Measurements from ENCODE around the gene PARK7.
A peak's percentile ranks its signal among the peaks of the same experiment; 100 is the strongest.

Gene PARK7

DNA sequence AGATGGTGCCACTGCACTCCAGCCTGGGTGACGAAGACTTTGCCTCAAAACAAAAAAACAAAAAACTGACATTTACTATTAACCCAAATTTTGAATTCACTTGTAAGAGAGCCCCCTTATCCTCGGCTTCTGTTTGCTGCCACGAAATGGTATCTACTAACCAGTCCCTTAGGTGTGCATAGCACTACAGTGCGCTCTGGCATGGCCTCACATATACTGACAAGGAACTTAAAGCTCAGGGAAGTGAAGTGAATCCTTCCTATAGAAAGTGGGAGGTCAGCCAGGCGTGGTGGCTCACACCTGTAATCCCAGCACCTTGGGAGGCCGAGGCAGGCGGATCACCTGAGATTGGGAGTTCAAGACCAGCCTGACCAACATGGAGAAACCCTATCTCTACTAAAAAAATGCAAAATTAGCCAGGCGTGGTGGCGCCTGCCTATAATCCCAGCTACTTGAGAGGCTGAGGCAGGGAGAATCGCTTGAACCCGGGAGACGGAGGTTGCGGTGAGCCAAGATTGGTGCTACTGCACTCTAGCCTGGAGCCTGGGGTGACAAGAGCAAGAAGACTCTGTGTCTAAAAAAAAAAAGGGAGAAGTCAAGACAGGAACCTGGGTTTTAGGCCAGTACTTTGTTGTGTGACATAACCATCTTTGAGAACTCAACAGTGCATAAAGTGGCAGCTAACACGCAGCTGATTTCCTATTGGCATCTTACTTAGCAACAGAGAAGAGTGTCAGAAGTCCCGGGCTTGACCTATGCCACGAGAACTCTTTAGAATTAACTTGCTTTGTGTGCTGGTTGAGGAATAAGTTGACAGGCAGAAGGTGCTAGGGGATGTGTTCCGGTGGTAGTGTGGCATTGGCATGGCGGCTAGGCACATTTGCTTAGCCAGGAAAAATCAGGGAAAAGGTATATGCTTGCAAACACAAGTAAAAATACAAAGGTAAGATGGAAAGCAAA is 47.8 kb downstream of the PARK7 start:
- no peak for DNase-seq

DNA sequence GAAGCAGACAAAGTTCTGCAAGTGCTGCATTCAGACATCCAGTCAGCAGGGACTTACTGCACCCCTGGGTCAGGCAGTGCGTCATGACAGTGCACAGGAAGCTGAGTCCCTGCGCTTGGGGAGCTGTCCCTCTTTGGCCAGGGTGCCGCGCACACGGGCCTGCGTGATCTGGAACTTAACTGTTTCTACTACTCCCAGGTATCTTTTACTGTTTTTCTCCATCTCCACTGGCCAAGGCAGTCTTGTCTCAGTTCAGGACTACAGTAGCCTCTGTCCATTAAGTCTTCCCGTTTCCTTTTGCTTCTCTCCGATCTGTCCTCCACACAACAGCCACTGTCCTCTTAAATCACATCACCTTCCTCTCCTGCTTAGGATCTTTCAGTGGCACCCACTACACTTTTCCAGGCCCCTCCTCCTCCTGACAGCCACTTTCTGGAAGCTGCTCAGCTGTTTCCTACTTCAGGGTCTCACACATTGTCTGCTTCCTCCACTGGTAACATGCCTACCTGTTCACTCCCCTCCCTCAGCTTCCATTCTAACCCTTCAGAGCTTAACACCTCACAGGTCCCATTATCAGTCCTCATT is 48.7 kb downstream of the PARK7 start:
- DNase-seq: no peak

DNA sequence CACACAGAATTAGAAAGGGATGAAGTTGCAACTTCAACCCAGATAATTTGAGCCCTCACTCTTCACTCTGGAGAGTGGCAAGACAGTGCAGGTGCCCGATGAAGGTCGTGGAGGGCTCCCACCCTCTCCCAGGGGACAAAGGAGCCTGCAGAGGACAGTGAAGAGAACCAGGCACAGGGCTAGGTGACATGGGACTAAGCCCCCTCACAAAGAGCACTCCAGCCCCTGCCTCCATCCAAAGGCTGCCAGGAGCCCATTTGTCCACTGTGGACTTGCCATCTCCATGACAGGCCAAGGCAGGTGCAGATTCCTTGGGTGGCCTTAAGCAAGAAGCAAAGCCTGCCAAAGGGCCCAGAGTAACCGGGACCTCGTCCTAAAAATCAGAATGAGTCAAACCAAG is 49.5 kb downstream of the PARK7 start:
- DNase-seq: no peak

DNA sequence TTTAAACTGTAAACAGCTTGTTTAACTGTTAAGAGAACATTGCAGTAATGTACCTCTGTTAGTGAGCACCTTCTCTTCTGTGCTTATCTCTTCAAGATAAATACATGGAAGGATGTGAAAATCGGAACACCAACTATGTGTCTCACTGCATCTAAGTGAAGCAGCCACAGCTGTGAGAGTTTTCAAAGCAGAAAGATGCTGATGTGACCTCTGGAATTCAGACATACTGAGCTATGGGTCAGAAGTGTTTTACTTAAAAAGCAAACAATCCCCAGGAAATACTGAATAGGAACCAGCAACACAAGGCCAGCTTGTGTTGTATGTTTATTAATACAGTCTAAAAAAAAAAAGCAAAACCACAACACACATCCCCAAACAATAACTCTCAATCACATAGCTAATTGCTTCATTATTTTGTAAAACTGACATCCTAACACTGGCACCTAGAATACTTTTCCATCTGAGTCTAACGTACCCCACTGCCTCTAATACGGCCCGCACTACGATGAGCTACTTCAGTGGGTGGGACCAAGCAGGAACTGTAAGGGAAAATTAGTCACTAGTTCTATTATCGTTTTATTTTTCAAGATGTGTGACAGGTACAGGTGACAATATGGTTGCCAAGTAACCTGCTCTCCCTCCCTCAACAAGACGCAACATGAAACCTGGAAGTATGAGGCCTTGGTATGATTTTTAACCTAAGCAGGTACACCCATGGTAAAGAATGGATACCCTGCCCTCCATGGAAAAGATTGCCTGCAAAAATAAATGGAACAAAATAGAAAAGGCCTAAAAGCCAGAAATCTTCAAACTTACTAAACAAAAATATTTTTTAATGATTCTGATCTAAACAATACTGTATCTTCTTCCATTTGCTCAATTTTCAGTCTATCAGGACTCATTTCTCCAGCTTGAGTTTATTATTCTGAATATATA is 50.7 kb downstream of the PARK7 start:
- DNase-seq: no peak

DNA sequence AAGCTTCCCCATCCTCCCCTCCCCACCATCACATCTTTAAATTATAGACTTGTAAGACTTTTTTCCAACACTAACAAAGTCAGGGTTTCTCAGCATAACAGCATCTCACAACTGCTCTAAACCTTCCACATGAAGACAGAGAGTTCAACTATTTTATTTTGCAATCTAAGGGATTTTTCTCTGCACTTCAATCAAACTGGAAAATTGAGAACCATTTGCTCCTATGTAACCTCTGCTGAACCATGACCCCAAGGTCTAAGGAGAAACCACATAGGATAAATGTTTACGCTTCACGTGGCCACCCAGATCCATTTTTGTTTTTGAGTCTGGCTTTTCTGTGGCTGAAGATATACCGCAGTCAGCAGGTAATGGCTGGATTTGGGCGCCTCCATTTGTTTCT is 51.4 kb downstream of the PARK7 start:
- no peak for DNase-seq

DNA sequence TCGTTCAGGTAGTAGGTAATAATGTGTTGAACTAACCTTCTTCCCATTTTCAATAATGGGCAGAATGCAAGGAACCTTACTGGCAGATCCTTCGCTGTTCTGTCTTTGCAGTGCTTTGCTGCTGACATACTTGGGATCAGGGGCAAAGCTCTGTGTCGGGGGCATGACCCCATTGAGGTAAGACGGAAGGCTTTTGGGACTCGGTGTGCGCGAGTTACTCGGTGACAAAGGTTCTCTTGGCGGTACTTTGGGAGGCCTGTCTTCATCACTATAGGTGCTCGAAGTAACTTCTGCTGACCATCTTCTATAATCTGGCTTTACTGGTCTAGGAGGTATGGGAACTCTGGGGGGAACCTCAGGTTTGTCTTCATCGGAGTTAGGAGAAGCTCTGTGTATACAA is 51.9 kb downstream of the PARK7 start:
- no peak for DNase-seq

DNA sequence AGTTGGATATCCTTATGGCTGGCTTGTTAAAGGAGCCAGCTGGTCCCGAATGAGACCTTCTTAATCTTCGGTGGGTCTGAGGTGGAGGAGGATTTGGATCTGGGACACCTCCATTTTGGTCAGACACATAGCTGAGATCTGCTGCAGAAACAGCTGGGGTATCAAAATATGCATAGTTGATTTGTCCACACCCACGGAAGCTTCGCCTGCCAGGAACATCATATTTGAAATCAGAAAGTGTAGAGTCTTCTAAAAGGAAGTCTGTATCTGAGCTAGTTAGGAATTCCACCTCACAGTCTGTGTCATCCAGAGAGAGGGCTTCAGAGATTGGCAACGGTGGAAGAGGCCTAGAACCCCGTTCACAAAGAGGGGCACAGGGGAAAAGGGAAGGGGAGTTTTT is 52.3 kb downstream of the PARK7 start:
- DNase-seq: no peak

DNA sequence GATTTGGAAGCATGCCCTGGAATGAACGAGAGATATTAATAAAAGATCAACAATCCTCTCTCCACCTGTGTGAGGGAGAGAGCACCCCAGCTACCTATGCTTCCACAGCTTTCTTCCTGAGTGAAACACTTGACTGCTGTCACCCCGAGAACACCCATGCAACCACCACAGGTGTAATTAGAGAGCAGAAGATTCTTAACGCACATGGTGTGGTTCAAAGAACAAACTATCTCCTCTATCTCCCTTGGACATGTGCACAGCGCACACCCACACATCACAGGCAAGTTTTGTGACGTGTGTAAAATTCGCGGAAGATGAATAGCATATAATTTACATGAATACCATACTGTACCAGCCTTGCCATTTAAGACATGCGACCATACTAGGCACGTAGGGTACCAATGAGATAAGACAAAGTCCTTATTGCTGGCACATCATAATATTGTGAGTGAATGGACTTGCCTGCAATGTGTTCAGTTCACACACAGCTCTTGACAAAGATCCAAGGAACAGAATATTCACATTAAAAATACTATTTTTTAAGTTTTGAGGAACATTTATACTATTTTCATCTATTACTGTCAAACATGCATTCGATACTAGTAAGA is 53.0 kb downstream of the PARK7 start:
- no peak for DNase-seq

DNA sequence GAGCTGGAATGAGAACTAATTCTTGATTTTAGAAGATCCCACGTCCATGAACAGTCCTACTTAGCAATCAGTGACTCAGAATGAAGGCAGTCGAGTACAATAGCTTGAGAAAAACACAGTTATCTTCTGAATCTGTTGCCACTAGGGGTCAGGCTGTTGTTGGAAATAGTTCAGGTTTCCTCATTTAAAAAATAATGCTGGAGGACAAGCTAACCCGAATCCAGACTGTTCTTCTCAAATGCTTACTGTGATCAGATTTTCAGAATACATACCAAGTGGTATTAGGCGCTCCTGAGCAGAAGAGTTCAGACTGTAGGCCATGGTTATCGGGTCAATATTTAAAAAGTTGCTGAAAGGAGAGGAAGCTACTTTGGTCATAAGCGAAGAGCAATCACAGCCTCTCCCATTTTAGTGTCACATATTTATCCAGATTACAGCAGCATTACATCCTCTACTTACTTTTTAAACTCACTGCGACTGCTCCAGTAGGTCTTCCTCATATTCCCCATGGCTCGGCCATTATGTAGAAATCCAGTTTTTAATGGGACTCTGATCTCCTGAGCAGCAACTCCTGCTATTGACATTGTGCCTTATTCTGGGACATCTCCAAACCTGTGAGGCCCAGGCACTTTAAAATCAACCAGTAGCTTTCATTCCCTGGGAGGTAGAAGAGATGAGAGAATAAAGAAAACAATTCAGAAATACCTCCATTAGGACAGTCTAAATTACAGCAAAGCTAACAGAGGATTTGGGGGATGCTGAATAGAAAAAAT is 53.7 kb downstream of the PARK7 start:
- peak in 21 of 56 donors; percentile 5 to 75 (median 34) for DNase-seq

DNA sequence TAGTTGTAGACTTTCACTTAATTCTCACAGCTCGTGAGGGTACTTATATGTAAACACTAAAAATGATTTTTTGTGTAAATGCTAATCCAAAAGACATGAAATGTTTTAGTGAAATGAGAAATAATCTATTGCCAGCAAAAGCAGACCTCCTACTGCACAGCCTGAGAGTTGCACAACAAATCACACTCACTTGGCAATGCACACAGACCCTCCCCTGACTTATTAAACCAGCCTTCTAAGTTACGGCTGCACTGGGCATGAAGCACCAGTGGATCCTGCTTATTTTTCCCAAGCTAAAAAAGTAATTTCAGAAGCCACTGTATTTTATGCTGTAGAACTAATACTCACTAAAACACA is 54.3 kb downstream of the PARK7 start:
- DNase-seq: peak in 2 of 56 donors; percentile 2 to 15

DNA sequence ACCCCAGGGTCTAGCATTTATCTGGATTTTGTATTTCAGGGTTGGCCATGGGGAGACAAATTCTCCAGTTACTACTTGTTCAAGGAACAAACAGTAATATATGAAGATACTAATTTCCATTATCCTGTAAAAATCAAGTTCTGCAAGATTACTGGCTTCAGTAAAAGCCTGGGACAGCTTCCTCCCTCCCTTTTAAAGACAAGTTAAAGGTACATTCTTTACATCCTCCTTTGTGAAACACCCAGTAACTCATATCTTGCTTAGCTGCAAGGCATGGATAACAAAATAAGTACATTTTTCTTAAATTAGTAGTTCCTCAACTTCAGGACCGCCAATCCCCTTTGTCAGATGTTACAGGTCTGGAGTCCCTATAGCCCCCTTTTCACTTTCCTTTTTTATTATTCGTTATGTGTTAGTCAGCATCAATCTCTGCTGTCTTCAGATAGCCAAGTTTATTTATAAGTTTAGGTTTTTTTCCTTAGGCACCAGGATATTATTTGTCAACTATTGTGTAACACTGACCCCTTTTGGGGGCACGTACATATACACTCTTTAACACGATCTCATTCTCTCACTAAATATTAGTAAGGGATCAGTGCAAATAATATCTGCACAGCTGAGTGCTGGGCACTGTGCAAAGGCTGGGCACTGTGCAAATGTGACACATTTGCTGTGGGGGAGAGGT is 54.8 kb downstream of the PARK7 start:
- no peak for DNase-seq

DNA sequence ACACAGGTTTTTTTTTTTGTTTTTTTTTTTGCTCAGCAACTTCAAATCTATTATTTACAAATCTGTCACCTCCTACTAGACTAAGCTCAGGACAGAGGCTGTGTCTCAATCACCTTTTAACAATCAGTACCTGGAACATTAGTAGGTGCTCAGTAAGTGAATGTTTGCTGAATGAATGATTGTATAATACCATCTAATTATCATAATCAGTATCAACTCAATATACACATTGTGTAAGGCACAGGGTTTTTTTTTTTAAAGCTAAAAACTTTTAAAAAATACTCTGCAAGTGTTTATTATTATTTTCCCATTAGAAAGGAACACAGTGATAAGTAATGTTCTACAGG is 55.4 kb downstream of the PARK7 start:
- no peak for DNase-seq

DNA sequence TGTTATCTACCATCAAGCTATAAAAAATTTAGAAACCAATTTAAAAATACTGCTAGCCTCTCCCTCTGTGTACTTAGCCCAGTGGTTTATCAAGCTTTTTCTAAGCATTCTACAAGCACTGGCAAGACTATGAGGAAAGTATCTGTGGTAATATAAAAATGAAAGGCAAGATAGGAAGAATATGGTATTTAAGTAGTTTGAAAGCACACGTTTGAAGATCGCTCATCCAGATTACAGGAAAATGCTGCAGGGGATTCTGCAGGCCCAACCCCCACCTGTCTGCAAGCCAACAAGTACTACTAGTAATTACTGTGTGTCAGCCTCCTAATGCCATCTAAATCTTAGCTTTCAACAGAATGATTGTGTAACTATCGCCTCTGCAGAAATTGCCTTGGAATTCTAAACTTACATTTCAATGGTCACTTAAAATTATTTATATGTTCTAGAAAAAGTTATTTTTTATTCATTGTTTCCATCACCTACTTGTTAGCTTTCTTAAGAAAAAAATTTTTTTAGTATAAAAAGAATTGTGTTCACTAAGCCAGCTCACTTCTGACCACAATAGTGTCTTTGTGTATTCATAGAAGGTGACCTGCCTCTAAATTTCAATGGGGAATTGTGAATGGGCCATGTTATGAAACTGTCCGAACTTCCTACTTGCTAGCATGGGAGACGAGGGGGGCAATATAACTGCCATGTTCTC is 56.1 kb downstream of the PARK7 start:
- DNase-seq: peak in 21 of 56 donors; percentile 1 to 46 (median 12)

DNA sequence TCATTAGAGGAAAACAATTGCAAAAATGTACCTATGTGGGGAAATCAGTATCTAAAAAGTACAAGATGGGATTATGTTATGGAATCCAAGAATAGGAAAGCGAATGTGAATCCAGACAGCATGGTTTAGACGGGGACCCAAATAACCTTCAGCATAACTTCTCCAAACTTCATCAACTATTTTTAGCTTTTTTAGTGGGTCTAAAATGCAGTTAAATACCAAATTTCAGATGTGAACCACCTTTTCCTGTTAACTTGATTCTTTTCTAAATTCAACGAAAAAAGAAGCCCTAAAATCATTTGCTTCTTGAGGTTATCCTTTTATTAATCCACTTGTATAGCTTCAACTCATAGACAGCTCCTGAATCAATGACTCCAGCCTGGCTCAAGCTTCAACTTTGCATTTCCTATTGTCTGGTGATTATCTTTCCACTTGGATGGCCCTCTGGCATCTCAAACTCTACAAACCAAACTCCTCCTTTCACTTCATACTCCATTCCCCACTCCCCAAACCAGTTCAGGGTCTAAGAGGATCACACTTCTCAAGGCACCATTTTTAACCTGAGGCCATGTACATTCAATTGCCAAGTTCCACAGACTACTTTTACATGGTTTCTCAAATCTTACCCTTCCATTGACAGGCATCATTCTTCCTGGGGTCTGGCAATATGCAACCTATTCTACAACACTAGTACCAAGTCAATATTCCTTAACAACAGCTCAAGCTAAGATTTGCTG is 57.1 kb downstream of the PARK7 start:
- DNase-seq: no peak

DNA sequence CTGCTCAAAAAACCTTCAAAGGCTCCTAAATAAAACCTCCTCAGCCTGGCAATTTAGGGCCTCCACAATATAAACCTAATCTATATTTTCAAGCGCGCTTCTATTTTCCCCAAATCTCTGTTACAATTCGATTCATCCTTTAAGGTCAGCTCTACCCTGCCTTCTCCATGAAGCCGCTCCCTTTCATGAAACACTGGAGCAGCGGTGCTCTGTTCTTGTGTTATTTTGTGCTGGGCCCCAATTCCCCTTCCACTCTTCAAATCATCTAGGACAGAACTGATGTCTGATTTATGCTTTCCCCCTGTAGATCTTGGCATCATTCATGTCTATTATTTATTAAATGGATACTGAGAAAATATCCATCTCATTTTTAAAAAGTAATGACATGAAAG is 57.7 kb downstream of the PARK7 start:
- no peak for DNase-seq

DNA sequence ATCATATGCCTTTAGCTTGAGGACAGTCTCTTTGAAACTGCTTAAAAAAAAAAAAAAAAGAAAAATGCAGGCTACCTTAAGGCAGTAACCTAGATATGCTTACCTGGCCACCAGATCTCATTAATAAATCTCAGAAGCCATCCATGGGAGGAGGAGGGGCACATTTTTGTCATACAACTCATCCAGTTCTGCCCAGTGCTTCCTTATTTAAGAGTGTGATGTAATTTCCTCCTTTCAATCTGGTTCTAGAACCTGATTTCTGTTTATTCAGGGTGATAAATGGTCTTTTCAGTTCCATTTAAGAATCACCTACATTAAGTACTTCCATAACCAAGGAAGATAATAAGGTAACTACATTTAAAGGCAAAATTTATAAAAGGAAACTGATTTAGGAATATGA is 58.5 kb downstream of the PARK7 start:
- DNase-seq: no peak

DNA sequence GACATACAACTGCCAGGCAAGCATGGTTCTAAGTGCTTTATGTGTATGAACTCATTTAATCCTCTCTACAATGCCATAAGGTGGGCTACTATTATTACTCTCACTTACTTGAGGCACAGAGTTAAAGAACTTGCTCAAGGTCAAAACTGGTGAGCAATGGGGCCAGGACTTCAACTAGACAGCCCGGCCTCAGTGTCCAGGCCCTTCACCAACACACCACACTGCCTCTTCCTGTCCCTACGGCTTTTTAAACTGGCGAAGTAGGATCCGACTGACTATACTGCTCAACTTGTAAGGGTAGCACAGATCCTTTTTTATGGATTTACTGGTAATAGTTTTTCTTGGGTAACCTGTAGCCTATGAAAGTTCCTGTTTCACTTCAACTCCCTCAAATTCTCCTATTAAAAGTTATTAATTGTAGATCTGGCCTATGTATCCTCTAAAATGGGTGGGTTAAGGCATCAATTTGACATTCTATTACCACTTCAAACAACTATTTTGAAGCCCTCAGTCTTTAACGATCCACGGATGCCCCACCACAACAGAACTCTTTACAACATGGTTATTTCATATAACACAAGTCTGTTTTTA is 60.3 kb downstream of the PARK7 start:
- DNase-seq: no peak
